ENCODE measurements around the gene BCL7B. TPM values are rescaled to one million over a fixed set of nuclear protein-coding genes. Genes with fewer than 3 reads are reported as not detected.
"Not testable (repeated sequence)": the region's sequence is repeated elsewhere in the genome, so short reads cannot be mapped to it uniquely, and the experiment has no call there.

Gene BCL7B
- total RNA-seq, 1 donor from 2014 or later: 49.6 TPM

DNA sequence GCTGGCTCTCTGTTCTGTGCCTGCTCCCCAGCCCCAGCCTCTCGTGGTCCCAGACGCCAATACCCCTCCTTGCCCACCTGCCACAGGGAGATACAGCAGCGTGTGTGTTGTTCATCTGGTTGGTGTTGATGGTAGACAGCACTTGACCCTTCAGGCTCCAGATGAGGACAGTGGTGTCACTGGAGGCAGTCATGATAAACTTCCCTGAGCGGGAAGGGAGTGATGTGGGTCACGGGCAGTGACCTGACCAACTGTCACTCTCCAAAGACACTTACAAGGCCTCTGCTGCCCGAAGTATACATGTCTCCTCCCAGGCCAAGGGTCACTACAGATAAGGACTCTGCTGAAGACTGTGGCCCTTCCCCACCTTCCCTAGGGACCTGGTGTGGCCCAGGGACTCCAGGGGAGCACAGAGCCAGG, 15.3 kb upstream of the BCL7B start:
- no peak for DNase-seq (ENCODE audit: low spot score)

DNA sequence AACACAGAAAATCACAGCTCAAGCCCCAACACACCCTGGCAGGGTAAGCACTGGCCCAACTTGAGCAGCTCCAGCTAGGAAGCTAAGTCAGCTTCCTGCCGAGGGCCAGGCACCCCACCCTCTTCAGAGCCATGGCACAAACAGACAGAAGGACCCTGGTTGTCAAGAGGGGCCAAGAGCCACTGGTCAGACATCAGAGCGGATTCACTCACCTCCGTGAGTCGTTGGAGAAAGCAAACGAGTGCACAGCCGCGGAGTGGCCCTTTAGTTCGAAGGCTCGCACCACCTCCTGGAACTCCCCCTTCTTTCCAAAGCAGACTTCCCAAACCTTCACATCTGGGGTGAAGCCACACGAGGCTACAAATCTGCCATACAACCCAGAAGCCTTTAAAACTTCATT, 13.5 kb upstream of the BCL7B start:
- DNase-seq (ENCODE audit: low spot score): no peak

DNA sequence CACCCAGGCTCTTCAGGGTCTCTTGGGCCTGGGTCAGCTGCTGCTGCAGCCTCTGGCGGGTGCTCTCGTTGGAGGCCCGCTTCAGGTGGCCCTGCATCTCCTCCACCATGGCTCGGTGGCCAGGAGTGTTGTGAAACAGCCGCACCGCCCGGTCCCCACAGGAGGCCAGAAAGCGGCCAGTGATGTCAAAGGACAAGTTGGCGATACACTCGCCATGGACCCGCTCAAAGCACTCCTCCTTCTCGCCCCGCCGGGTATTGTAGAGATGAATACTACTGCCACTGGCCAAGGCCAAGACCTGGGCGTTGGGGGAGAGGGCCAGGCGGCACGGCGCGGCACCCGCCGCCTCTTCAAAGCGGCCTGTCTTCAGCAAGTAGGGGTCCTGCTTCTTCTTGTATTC, 13.0 kb upstream of the BCL7B start:
- DNase-seq (ENCODE audit: low spot score): no peak

DNA sequence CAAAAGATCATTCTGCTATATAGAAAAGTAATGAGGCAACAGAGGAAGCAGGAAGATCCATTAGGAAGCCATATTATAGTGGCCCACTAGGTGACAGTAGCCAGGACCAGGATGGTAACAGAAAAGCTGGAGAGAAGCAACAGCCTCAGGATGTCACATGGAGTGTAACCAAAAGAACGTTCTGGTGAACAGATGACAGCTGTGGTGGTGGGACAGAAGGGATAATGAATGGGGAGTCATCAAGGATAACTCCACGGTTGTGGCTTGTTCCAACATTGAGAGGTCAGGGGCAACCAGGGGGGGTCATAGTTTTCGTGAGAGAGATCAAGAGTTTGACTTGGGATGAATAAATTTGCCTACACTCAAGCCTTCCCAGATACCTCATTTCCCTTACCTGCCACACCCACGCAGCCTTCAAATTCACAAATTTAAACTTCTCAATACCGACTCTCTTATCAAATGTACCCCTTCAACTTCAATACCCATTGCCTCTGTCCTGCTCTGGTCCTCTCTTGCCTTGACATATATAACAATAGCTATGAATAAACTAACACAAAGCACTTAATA, 11.6 kb upstream of the BCL7B start:
- DNase-seq (ENCODE audit: low spot score): no peak

DNA sequence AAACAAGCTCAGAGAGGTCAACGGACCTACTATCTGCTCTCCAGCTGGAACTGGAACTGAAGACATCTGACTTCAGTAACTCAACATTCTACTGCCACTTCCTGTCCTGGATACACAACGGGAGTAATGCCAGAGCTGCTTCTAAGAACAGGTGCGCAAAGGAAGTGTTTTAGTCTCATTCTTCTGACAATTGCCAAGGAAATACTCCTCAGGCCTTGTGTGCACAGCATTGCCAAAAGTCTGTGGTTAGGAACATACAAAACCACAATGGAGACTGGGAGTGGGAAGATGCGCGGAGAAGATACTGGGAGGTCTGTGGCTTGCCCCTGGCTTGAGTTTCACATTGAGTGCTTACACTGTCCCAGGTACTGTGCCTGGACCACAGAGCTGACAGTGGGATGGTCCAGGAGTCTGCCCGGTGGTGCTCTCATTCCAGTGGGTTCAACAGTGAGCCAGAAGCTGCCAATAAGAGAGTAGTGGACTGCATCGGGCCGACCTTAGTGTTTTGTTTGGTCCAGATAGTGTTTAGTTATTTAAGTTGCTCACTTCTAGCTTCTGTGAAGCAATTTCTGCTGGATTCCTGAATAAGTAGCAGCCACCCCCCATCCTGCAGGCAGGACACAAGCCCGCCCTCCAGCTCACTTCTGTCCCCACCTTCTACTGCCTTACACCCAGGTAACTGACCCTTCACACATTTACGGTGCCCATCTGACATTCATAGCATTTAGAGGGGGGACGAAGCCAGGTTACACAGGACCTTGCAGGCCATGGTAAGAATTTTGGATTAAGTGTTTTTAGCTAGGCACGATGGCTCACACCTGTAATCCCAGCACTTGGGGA, 10.6 kb upstream of the BCL7B start:
- no peak for DNase-seq (ENCODE audit: low spot score)

DNA sequence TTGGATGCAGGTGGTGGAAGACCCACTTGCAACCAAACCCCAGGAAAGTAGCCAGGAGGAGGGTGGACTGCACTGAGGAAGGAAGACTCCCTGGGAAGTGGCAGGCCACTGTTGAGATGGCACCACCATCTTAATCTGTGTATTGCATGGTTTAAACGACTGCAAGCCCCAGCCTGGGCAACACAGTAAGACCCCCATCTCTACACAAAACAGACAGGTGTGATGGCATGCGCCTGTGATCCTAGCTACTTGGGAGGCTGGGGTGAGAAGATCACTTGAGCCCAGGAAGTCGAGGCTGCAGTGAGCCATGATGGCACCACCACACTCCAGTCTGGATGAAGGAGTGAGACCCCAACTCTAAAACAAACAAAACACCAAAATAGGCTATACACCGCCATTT, 9.7 kb upstream of the BCL7B start:
- no peak for DNase-seq (ENCODE audit: low spot score)

DNA sequence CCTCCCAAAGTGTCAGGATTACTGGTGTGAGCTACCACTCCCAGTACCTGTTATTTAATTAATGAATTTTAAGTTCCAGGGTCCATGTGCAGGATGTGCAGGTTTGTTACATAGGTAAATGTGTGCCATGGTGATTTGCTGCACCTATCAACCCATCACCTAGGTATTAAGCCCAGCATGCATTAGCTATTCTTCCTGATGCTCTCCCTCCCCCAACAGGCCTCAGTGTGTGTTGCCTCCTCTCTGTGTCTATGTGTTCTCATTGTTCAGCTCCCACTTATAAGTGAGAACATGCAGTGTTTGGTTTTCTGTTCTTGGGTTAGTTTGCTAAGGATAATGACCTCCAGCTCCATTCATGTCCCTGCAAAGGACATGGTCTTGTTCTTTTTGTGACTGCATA, 8.9 kb upstream of the BCL7B start:
- not testable (repeated sequence) for DNase-seq (ENCODE audit: low spot score)

DNA sequence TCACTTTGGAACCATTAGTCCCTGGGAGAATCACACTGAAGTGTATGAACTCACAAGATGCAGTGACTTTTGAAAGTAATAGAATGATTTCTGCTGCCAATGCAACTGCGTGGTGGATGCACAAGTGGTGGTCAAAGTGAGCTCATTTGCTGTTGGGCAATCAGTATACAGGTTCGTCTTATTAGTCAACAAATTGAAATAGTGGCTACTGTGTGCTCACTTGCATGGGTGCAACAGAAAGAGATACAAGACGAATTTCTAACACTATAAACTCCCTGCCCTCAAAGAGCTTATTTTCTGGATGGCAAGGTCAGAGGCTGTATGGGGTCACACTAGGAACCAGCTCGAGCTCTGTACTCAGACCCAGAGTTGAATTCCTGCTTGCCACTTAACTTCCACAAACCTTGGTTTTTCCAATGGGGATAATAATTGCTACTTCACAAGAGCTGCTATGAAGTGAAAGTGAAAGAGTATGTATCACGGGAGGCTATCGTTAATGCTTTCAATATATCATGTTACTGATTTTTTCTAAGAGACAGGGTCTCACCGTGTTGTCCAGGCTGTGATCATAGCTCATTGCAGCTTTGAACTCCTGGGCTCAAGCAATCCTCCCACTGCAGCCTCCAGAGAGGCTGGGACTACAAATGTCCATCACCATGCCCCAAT, 8.3 kb upstream of the BCL7B start:
- no peak for DNase-seq (ENCODE audit: low spot score)

DNA sequence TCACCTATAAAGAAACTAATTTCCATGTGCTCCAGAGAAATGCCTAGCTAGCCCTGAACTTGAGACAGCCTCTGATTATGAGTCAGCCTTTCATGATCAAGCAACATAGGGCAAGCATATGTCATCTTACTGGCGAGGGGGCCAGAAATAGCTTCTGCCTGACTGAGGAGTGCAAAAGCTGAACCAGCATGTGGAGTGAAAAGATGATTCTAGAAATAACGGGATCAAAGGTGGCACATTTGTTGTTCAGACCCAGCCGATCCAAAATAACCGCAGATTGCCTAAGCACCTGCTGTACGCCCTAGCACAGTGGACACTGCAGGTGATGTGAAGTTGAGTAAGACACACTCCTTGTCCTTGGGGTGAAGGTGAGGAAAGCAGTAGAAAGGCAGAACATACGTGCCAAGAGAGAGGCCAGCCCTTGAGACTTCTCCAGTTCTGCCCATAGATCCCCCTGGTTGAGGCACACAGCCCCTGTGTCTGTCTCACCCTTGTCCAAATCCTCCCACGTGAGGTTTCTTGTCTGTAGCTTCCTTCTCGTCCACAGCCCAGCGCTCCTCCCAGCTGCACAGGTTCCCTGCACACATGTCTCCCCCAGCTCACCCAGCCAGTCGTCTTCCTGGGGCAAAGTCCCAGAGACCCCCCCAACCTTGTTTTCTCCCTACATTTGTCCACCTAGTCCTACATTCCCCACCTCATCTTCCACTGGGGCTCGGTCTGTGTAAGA, 2.8 kb upstream of the BCL7B start:
- DNase-seq (ENCODE audit: low spot score): no peak

DNA sequence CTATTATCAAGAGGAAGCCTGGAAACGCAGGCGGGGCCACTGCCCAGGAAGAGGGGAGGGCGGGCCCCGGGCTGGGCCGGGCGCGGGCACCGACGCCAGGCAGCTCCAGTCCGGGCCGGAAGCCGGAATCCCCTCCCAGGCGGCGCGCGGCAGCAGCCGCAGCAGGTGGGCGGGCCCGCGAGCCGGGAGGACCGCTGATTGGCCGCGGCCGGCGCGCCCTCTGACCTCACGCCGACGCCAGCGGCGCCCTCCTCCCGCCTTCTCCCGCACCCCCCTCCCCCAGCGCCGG, 438 bp downstream of the BCL7B start:
- peak; percentile 93 for DNase-seq (ENCODE audit: low spot score)

DNA sequence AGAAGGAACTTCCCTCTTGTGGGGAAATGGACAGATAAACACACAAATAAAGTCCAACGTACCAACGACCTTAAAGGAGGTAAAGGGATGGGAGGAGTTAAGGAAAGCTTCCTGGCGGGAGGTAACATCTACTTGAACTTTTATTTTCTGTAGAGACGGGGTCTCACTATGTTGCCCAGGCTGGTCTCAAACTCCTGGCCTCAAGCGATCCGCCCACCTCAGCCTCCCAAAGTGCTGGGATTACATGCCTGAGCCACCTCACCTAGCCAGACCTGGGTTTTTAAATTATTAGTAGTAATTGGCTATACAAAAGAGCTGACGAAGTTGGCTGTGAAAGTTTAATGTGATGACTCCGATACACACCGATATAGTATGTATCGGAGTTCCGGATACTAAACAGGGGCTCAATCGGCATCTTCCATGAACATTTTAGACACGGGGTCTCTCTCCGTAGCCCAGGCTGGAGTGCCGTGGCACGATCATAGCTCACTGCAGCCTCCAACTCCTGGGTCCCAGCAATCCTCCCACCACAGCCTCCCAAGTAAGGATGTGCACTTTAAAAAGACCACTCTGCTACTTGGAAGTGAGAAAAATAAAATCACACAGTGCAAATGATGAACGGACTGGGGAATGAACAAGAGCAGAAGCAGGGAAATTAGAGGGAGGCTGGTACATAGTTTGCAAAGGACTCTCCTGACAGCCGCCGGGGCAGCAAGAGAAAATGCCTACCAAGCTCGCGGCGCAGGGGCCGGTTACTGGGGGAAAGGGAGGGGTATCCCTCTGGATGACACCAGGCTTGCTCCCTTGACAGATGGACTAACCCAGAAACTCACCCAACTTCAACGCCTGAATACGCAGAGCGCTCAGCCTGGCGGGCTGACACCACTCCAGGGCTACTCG, 1.0 kb downstream of the BCL7B start:
- DNase-seq (ENCODE audit: low spot score): no peak

DNA sequence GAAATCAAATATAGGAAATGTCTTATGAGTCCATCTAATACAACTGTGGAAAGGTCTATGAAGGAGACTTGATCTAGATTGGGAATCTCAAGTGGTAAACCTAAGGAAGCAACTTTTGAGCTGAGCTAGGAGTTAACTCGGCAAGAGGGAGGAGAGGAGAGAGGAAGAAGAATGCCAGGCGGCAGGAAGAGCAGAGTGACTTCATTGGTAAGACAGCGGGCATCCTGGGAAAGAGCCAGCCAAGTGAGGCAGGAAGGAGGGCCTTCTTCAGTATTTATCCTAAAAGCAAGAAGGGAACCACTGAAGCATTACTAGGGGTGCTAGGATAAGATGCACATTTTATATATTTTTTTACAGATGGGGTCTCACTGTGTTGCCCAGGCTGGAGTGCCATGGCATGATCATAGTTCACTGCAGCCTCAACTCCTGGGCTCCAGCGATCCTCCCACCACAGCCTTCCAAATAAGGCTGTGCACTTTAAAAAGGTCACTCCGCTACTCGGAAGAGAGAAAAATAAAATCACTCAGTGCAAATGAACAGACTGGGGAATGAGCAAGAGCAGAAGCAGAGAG, 2.0 kb downstream of the BCL7B start:
- no peak for DNase-seq (ENCODE audit: low spot score)

DNA sequence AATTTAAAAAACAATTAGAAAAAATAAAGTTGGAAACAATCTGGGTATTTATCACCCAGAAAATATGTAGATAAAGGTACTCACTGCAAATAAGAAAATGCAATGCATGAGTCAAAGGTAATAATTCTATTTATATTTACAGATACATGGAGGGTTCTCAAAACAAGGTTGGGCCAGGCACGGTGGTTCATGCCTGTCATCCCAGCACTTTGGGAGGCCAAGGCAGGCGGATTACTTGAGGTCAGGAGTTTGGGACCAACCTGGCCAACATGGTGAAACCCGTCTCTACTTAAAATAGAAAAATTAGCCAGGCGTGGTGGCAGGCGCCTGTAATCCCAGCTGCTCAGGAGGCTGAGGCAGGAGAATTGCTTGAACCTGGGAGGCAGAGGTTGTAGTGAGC, 7.4 kb downstream of the BCL7B start:
- not testable (repeated sequence) for DNase-seq (ENCODE audit: low spot score)

DNA sequence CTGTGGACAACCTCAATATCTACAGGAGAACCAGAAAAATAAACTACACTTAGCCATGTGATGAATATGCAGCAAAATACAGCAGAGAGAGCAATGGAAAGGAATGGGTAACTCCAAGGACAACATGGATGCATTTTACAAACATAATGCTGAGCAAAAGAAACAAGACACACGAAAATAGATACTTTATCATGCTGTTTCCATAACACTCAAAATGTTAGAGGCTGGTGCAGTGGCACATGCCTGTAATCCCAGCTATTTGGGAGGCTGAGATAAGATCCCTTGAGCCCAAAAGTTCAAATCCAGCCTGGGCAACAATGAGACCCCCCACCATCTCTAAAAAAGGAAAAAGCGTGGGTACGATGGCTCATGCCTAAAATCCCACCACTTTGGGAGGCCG, 8.3 kb downstream of the BCL7B start:
- DNase-seq (ENCODE audit: low spot score): no peak

DNA sequence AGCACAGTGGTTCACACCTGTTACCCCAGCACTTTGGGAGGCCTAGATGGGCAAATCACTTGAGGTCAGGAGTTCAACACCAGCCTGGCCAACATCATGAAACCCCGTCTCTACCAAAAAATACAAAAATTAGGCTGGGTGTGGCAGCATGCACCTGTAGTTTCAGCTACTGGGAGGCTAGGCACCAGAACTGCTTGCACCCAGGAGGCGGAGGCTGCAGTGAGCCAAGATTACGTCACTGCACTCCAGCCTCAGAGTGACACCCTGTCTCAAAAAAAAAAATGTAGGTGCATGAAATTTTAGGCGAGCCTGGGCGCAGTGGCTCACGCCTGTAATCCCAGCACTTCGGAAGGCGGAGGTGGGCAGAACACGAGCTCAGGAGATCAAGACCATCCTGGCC, 9.6 kb downstream of the BCL7B start:
- no peak for DNase-seq (ENCODE audit: low spot score)

DNA sequence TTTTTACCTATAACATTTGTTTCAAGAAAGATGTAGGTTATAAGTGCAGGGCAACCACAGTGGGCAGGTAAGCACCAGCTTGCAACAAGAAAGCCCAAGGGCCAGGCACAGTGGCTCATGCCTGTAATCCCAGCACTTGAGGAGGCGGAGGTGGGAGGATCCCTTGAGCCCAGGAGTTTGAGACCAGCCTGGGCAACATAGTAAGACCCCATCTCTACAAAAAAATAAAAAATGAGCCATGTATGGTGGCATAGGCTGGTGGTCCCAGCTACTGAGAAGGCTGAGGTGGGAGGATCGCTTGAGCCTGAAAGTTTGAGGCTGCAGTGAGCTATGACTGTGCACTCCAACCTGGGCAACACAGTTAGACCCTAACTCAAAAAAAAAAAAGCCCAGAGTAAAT, 12.8 kb downstream of the BCL7B start:
- DNase-seq (ENCODE audit: low spot score): no peak

DNA sequence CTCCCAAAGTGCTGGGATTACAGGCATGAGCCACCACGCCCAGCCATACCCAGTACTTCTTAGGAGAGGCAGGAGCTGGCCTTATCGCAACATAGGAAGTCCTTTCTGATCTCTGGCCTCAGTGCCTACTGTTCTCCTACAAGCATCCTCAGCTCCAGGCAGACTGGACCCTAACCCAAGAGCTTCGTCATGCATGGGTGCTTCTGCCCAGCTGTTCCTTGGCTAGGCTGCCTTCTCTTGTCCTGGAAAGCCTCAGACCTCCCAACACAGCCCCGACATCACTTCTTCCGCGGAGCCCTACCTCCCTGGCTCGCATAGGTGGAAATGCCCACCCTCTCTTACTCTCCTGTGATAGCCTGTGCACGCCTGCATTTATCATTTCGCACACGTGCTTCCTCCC, 15.8 kb downstream of the BCL7B start:
- no peak for DNase-seq (ENCODE audit: low spot score)

DNA sequence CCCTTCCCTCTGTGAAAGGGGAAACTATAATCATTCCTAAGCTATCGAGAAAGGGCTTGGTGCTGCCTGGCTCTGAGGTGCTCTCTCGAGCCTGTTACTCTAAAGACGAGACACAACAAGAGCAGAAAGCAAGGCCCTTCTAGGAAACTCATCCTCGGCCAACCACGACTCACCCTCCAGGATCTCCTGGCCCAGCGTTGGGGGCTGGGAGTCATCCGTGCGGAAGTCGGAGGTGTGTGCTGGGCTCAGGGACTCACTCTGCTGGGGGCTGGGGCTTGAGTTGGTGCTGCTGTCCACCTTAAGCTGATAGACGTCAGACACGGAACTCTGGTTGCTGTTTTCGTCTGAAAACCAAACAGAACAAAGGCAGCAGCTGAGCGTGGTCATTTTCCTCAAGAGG, 17.8 kb downstream of the BCL7B start:
- no peak for DNase-seq (ENCODE audit: low spot score)

DNA sequence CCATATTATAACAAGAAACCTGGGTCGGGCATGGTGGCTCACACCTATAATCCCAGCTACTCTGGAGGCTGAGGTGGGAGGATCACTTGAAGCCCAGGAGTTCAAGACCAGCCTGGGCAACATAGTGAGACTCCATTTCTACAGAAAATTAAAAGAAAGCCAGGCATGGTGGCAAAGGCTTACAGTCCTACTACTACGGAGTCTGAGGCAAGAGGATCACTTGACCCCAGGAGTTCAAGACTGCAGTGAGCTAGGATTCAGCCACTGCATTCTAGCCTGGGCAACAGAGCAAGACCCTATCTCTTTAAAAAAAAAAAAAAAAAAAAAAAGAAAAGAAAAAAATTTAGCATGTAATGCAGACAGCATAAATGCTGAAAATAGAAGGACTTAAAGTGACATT, 19.0 kb downstream of the BCL7B start:
- not testable (repeated sequence) for DNase-seq (ENCODE audit: low spot score)

DNA sequence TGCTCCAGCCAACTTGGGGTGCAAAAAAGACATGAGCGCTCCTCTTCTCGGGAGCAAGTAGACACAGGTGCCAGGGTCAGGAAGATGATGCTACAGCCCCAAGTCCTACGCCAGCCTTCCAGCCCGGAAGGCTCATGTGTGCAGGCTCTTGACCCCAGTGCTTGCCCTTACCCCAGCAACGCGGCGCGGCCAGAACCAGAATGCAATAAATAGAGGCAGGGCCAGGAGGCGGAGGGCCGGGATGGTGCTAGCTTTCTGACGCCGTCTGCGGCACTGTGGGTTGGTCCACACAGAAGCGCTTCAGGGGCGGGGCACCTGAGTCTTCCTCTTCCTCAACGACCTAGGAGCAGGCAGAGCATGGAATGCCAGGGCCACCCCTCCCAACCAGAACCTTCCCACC, 20.4 kb downstream of the BCL7B start:
- no peak for DNase-seq (ENCODE audit: low spot score)

DNA sequence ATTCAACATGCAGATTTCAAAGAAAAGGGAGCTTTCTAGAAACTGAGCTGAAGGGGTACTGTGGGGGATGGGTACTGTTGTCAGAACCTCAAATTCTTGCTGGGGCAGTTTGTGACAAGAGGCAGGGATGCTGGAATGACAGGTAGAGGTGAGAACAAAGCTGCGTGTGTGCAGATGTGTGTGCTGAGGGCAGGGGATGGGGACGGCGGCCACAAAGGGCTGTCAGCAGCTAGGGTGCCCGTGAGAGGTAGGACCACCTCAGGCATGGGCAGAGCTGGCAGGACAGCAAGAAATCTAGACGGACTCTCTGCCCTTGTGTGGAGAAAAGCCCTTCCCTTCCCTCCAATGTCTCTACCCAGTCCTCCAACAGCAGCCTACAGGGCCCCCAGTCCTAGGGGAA, 21.0 kb downstream of the BCL7B start:
- DNase-seq (ENCODE audit: low spot score): no peak

Measured in ureter (tissue), 1 donor.